SU-DHL-6 (cell line): ENCODE measurements around the gene ENO2.

Experiments
- H2AFZ ChIP-seq: fragments of 200-600 bp; sonication (generic); 2 replicates; pipeline ENCODE4 v1.6.1; 2014; ENCODE audit warnings: low read depth, mild to moderate bottlenecking, moderate library complexity, mixed read lengths, antibody characterized with exemption, low read length; ENCODE audit not compliant: severe bottlenecking
- H3F3A ChIP-seq: fragments of 200-600 bp; shearing (Covaris generic); 2 replicates; pipeline ENCODE4 v1.6.0; 2016; ENCODE audit warnings: antibody characterized with exemption, mild to moderate bottlenecking; ENCODE audit not compliant: insufficient read depth
- H3K27ac ChIP-seq: fragments of 200-600 bp; sonication (generic); 2 replicates; pipeline ENCODE4 v1.5.1; 2016; ENCODE audit warnings: low read depth, mild to moderate bottlenecking, low read length, moderate library complexity, mixed read lengths
- H3K27me3 ChIP-seq: fragments of 200-600 bp; sonication (generic), shearing (Covaris generic); 2 replicates; pipeline ENCODE4 v1.6.0; 2014; ENCODE audit warnings: mild to moderate bottlenecking, low read length
- H3K36me3 ChIP-seq: fragments of 200-600 bp; sonication (generic); 2 replicates; pipeline ENCODE4 v1.6.1; 2014; ENCODE audit warnings: mild to moderate bottlenecking, low read length, mixed read lengths
- H3K4me2 ChIP-seq: fragments of 300-600, 200-600 bp; shearing (Covaris generic), sonication (generic); 2 replicates; pipeline ENCODE4 v1.6.0; 2014; ENCODE audit warnings: low read length, low read depth, mild to moderate bottlenecking; ENCODE audit not compliant: poor library complexity, severe bottlenecking
- H3K4me3 ChIP-seq: fragments of 200-600 bp; sonication (generic); 2 replicates; pipeline ENCODE4 v1.5.1; 2014; ENCODE audit warnings: antibody characterized with exemption, low read length, mild to moderate bottlenecking, mixed read lengths; ENCODE audit not compliant: insufficient read depth, poor library complexity, severe bottlenecking
- H3K79me2 ChIP-seq: fragments of 200-600 bp; sonication (generic); 2 replicates; pipeline ENCODE4 v1.6.1; 2014; ENCODE audit warnings: mild to moderate bottlenecking, low read length, moderate library complexity; ENCODE audit not compliant: insufficient read depth
- H3K9ac ChIP-seq: fragments of 200-600 bp; sonication (generic); 2 replicates; pipeline ENCODE4 v1.7.0; 2014; ENCODE audit warnings: mild to moderate bottlenecking, low read length
- H3K9me2 ChIP-seq: fragments of 200-600 bp; sonication (generic); replicated peaks from 2 replicates; pipeline ENCODE4 v1.6.1; 2014; ENCODE audit warnings: low read length; ENCODE audit not compliant: insufficient read depth
- H3K9me3 ChIP-seq: fragments of 200-600 bp; sonication (generic); 2 replicates; pipeline ENCODE4 v1.6.1; 2014; ENCODE audit warnings: low read length, mixed read lengths; ENCODE audit not compliant: insufficient read depth
- H4K20me1 ChIP-seq: fragments of 200-600 bp; sonication (generic); 2 replicates; pipeline ENCODE4 v1.6.1; 2014; ENCODE audit warnings: low read depth, mild to moderate bottlenecking, antibody characterized with exemption, low read length, moderate library complexity, mixed read lengths
- EZH2phosphoT487 ChIP-seq: fragments of 200-600 bp; sonication (generic), shearing (Covaris generic); conservative IDR thresholded peaks from 2 replicates; pipeline ENCODE4 v1.6.1; 2018; ENCODE audit warnings: mild to moderate bottlenecking, antibody characterized with exemption, low read length, moderate library complexity, mixed read lengths
- TF ChIP-seq, protein P1 (sequence below): fragments of 200-600 bp; sonication (generic); IDR thresholded peaks from one replicate; pipeline ENCODE4 v1.5.1; 2017; ENCODE audit warnings: antibody characterized with exemption, mild to moderate bottlenecking, low read length, moderate library complexity; ENCODE audit not compliant: insufficient read depth, poor library complexity, severe bottlenecking

The ENO2 gene

DNA sequence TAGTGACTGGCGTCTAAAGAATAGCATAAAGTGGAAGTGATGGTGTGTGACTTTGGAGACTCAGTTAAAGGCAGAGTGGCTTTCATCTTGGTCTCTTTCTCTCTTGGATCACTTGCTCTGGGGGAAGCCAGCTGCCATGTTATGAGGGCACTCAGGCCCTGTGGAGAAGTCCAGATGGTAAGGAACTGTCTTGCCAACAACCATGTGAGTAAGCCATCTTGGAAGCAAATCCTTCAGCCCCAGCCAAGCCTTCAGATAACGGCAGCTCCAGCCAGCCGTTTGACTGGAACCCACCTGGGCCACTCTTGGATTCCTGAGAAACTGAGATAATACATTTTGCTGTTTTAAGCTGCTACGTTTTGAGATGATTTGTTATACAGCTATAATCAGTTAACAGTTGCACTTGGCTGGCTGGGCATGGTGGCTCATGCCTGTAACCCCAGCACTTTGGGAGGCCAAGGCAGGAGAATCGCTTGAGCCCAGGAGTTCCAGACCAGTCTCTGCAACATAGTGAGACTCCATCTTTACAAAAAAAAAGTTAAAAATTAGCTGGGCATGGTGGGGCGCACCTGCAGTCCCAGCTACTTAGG lies 17.4 kb upstream of the ENO2 start:
- Histone ChIP-seq H3K27ac (no peak overlapping the region), H3K9ac (no peak overlapping the region), H3K9me2 (no peaks in the 10 kb centered on the region), H4K20me1 (no peaks in the 10 kb centered on the region), H3K27me3 (no peaks in the 10 kb centered on the region), H3K4me2 (no peak overlapping the region), H2AFZ (no peak overlapping the region), H3F3A (no peaks in the 10 kb centered on the region), H3K9me3 (no peaks in the 10 kb centered on the region), H3K4me3 (no peak overlapping the region), H3K79me2 (no peaks in the 10 kb centered on the region), H3K36me3 (no peaks in the 10 kb centered on the region)
- no peak for TF ChIP-seq EZH2phosphoT487
- TF ChIP-seq, protein P1, sequence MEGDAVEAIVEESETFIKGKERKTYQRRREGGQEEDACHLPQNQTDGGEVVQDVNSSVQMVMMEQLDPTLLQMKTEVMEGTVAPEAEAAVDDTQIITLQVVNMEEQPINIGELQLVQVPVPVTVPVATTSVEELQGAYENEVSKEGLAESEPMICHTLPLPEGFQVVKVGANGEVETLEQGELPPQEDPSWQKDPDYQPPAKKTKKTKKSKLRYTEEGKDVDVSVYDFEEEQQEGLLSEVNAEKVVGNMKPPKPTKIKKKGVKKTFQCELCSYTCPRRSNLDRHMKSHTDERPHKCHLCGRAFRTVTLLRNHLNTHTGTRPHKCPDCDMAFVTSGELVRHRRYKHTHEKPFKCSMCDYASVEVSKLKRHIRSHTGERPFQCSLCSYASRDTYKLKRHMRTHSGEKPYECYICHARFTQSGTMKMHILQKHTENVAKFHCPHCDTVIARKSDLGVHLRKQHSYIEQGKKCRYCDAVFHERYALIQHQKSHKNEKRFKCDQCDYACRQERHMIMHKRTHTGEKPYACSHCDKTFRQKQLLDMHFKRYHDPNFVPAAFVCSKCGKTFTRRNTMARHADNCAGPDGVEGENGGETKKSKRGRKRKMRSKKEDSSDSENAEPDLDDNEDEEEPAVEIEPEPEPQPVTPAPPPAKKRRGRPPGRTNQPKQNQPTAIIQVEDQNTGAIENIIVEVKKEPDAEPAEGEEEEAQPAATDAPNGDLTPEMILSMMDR, result no peak

DNA sequence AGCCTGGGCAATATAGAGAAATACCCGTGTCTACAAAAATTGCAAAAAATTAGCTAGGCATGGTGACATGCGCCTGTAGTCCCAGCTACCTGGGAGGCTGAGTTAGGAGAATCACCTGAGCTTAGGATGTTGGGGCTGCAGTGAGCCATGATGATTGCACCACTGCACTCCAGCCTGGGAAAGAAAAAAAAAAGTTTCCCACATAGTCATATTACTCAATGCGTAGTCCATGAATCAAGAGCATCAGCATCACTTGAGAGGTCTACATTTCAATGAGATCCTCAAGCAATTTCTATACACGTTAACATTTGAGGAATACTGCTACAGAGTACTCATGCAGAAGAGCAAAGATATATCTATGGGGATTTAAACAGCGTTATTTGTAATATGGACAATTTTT lies 15.0 kb upstream of the ENO2 start:
- Histone ChIP-seq H3K79me2 (no peaks in the 10 kb centered on the region), H2AFZ (no peak overlapping the region), H3K9ac (no peak overlapping the region), H3K27me3 (no peaks in the 10 kb centered on the region), H4K20me1 (no peaks in the 10 kb centered on the region), H3K4me3 (no peak overlapping the region), H3K9me3 (no peaks in the 10 kb centered on the region), H3K36me3 (no peaks in the 10 kb centered on the region), H3K9me2 (no peaks in the 10 kb centered on the region), H3F3A (no peaks in the 10 kb centered on the region), H3K27ac (no peak overlapping the region), H3K4me2 (no peak overlapping the region)
- no peak for TF ChIP-seq EZH2phosphoT487
- TF ChIP-seq, protein P1, result no peak

DNA sequence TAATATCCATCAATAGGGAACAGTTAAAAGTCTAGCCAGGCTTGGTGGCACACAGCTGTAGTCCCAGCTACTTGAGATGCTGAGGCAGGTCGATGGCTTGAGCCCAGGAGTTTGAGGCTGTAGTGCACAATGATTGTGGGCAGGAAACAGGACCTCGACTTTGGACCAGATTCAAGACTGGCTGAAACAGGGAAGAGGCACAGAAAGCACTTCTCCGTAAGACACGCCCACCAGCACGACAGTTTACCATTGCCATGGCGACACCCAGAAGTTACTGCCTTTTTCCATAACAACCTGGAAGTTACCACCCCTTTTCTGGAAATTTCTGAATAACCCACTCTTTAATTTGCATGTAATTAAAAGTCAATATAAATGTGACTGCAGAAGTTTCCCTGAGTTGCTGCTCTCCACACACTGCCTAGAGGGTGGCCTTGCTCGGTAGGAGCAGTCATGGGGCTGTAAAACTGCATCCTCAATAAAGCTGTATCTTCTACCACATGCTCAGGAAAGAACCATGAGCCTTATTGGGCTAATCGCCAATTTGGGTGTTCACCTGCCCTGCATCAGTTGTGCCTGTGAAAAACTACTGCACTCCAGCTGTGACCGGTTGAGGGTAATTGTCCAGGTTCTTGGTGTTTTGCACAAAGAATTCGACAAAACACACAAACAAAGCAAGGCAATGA lies 14.4 kb upstream of the ENO2 start:
- H3K9me2 ChIP-seq, result no peaks in the 10 kb centered on the region
- no peaks in the 10 kb centered on the region for H3K36me3 ChIP-seq
- no peak overlapping the region for H2AFZ ChIP-seq
- H3K4me2 ChIP-seq, result no peak overlapping the region
- H4K20me1 ChIP-seq, result no peaks in the 10 kb centered on the region
- no peak overlapping the region for H3K9ac ChIP-seq
- H3K9me3 ChIP-seq, result no peaks in the 10 kb centered on the region
- no peaks in the 10 kb centered on the region for H3K27me3 ChIP-seq
- no peak overlapping the region for H3K27ac ChIP-seq
- H3K4me3 ChIP-seq, result no peak overlapping the region
- TF ChIP-seq, protein P1, result no peak
- no peaks in the 10 kb centered on the region for H3K79me2 ChIP-seq
- H3F3A ChIP-seq, result no peaks in the 10 kb centered on the region
